Measurements from ENCODE around the gene SDR42E1.
A peak's percentile ranks its signal among the peaks of the same experiment; 100 is the strongest.
"Not testable (repeated sequence)": the region's sequence is repeated elsewhere in the genome, so short reads cannot be mapped to it uniquely, and the experiment has no call there.

Gene SDR42E1

GRCh38 chr16:81997738-81998137, 13.5 kb downstream of the SDR42E1 start:
- DNase-seq, result no peak

DNA sequence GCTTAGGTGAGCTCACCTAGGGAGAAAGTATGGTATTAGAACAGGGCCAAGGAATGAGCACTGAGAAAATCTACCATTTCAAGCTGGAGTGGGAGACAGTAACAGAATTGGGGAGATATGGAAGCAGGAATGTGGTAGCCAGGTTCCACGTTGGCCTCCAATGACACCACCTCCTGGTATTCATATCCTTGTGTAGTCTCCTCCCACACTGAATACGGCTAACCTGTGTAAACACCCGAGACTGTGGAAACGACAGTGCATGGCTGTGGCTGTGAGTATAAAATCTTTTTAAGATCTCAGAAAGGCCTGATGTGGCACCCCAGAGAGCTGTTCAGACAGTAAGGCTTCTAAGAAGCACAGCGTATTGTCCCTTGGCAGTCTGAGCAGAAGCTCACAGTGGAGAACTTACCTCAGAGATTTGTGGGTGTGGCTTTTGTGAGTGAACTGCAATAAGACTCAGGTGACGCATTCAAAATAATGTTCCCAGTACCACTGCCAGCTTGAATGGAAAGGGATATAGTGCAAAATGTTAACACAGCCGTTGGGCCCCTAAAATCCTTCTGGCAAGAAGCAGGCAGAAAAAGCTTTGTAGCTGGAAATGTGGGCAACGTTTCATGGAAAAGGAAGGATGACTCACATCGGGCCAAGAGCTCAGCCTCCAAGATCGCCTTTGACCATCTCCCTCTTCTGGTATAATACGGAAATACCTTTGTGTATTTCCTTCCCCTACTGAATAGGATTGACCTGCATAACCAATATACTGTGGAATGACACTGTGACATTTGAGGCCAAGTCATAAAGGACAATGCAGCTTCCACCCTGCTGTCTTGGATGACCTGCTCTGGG, 14.4 kb downstream of the SDR42E1 start:
- no peak for DNase-seq

GRCh38 chr16:81995651-81996050, 15.6 kb downstream of the SDR42E1 start:
- no peak for DNase-seq

DNA sequence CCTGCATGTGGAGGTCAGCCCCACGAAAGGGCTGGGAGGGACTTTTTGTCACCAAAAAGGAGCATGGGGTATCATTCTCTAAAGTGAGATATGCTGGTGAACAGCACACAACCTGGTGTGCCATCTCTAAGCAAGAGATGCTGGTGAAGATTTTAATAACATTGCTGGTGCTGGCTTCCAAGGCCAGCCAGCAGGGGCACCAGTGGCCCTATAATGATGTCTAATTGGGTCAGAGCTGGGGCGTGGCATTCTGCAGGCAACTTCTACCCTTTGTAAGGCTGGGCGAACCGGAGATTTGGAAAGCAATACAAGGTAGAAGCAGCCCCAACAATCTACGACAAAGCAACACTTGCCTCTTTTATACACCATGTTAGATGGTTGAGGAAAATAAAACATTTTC, 16.8 kb downstream of the SDR42E1 start:
- DNase-seq, result peak in 1 of 2 donors; percentile 15

GRCh38 chr16:81992859-81993258, 18.4 kb downstream of the SDR42E1 start:
- no peak for DNase-seq

GRCh38 chr16:81987706-81988105, 23.6 kb downstream of the SDR42E1 start:
- no peak for DNase-seq

GRCh38 chr16:81987121-81987520, 24.1 kb downstream of the SDR42E1 start:
- no peak for DNase-seq

DNA sequence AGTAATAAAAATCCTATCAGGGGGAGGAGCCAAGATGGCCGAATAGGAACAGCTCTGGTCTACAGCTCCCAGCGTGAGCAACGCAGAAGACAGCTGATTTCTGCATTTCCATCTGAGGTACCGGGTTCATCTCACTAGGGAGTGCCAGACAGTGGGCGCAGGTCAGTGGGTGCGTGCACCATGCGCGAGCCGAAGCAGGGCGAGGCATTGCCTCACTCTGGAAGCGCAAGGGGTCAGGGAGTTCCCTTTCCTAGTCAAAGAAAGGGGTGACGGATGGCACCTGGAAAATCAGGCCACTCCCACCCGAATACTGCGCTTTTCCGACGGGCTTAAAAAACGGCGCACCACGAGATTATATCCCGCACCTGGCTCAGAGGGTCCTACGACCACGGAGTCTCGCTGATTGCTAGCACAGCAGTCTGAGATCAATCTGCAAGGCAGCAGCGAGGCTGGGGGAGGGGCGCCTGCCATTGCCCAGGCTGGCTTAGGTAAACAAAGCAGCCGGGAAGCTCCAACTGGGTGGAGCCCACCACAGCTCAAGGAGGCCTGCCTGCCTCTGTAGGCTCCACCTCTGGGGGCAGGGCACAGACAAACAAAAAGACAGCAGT, 33.8 kb downstream of the SDR42E1 start:
- not testable (repeated sequence) for DNase-seq

DNA sequence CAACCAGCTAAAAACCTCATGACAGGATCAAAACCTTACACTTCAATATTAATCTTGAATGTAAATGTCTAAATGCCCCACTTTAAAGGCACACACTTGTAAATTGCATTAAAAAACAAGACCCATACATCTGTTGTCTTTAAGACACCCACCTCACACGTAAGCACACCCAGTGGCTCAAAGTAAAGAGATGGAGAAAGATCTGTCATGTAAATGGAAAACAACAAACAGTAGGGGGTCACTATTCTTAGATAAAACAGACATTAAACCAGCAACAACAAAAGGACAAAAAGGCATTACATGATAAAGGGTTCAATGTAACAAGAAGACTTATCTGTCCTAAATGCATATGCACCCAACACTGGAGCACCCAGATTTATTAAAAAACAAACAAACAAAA, 35.6 kb downstream of the SDR42E1 start:
- DNase-seq, result no peak

- DNase-seq, result no peak
These were observed 37.5 kb downstream of the SDR42E1 start for GRCh38 chr16:81973737-81974136.

DNA sequence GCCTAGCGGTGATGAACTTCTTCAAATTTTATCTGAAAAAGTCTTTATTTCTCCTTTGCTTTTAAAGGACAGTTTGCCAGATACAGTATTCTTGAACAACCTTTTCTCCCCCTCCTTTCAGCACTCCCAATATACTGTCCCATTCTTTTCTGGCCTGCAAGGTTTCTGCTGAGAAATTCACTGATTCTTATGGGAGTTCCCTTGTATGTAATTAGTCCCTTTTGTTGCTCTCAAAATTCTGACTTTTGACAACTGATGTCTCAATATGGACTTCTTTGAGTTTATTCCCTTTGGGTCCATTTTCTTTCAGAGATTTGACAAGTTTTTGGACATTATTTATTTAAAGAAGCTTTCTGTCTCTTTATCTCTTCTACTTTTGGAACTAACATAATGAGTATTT, 39.4 kb downstream of the SDR42E1 start:
- no peak for DNase-seq

- no peak for DNase-seq
These were observed 43.9 kb downstream of the SDR42E1 start for GRCh38 chr16:81967358-81967757.

DNA sequence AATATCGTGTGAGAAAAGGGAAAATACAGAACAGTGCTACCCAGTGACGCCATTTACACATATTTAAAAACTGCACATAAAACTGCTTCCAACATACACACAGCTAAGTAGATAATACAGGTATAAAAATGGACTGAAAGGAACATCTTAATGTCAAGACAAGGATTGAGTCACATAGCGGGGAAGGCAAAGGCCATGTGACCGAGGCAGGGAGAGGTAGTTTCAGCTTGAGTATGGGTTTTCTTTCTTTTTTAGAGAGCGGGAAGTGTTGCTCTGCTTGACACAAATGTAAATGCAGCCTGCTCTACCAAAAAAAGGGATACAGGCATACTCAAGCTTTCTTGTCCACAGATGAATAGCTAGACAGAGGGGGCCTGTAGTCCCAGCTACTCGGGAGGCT, 46.5 kb downstream of the SDR42E1 start:
- DNase-seq, result no peak

- DNase-seq, result no peak
These were observed 54.9 kb downstream of the SDR42E1 start for GRCh38 chr16:81956213-81956948.

DNA sequence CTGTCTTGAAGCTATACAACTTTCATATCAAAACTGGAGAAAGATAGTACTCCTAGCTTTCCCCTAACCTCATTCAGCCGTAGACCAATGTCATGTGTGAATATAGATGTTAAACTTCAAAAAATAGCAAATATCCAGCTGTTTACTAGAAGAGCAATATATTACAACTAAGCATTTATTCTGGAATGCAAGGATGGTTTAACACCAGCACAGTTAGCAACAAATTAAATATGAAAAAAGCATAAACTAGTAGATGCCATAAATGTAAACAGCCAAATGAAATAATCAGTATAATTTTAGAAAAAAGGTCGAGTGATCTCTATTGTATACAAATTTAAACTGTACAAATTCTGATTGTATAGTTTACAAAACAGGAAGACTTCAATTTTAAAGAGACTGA, 59.7 kb downstream of the SDR42E1 start:
- no peak for DNase-seq

- no peak for DNase-seq
These were observed 65.1 kb downstream of the SDR42E1 start for GRCh38 chr16:81946206-81946605.

DNA sequence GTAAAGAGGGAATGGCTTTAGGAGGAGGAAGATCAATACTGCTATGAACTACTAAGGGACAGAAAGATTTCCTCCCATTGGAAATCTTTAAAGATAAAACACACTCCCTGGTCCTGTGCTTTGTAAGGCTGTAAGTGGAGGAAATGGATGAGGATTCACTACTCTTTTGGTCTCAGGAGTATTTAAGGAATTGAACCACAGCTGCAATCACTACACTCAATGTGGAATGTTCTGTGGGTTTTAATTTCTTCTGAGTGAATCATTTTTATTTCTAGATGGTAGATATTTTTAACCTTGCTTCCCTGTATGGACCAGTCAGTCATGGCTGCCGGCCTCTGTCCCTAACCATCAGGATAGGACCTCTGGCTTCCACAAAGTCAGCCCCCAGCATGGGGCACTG, 65.6 kb downstream of the SDR42E1 start:
- DNase-seq, result no peak

GRCh38 chr16:81942007-81942601, 69.2 kb downstream of the SDR42E1 start:
- DNase-seq, result no peak

DNA sequence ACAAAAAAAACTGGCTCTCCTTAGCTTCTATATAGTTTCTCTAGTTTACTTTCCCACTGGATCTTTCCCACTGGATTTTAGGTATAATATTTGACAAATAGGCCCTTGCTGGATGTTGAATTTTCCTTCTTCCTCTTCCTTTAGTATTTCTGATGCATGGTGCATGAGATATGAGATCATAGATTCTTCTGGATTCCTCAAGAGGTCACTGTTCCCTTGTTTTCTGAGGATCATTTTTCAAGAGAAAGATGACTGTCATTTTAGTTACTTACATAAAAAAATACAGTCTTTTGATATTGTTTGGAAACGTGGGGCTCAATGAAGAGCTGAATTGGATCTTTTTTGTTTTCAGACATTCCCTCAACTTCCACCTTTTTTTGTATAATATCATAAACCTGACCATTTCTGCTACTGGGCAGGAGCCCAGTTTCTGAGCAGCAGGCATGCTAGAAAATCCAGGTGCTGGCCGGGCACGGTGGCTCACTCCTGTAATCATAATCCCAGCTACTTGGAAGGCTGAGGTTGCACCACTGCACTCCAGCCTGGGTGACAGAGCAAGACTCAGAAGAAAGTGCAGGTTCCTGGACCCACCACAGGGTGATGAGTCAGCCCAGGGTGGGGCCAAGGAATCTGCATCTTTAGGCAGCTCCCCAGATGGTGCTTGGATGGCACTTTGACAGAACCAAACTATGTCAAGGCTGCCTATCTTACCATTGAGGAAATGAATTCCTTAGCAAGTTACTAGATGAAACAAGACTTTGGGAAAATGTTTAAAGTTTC, 70.3 kb downstream of the SDR42E1 start:
- DNase-seq, result peak in 1 of 2 donors; percentile 13

GRCh38 chr16:81939164-81940056, 71.9 kb downstream of the SDR42E1 start:
- no peak for DNase-seq
